Trophoblast cell (in vitro differentiated cells and primary cell): Measurements from ENCODE around the gene ADD2.
"Not testable (repeated sequence)": the region's sequence is repeated elsewhere in the genome, so short reads cannot be mapped to it uniquely, and the experiment has no call there.

Experiments
- DNase-seq, 2 donors: peaks; one replicate each; pipeline ENCODE4 v3.0.0-alpha.2; 2016
- H2AFZ ChIP-seq: 2 replicates; pipeline ENCODE4 v1.6.1; 2013; ENCODE audit warnings: low read length, moderate library complexity, mild to moderate bottlenecking; ENCODE audit not compliant: insufficient read depth, poor library complexity
- H2AK5ac ChIP-seq: 2 replicates; pipeline ENCODE4 v1.6.1; 2013; ENCODE audit warnings: mild to moderate bottlenecking, low read length
- H2BK120ac ChIP-seq: 2 replicates; pipeline ENCODE4 v1.6.1; 2013; ENCODE audit warnings: low read length, mild to moderate bottlenecking, moderate library complexity; ENCODE audit not compliant: insufficient read depth, poor library complexity
- H2BK12ac ChIP-seq: 2 replicates; pipeline ENCODE4 v1.6.1; 2013; ENCODE audit warnings: mild to moderate bottlenecking, low read length, moderate library complexity
- H2BK5ac ChIP-seq: 2 replicates; pipeline ENCODE4 v1.6.1; 2013; ENCODE audit warnings: low read length, low read depth, moderate library complexity, mild to moderate bottlenecking; ENCODE audit not compliant: poor library complexity
- H3K14ac ChIP-seq: 2 replicates; pipeline ENCODE4 v1.6.1; 2013; ENCODE audit warnings: mild to moderate bottlenecking, low read length
- H3K18ac ChIP-seq: 2 replicates; pipeline ENCODE4 v1.6.1; 2013; ENCODE audit warnings: mild to moderate bottlenecking, low read length
- H3K23ac ChIP-seq: 2 replicates; pipeline ENCODE4 v1.6.1; 2013; ENCODE audit warnings: low read length
- H3K27ac ChIP-seq: 2 replicates; pipeline ENCODE4 v1.5.1; 2013; ENCODE audit warnings: low read depth, mild to moderate bottlenecking, inconsistent platforms, low read length, moderate library complexity
- H3K27me3 ChIP-seq: 2 replicates; pipeline ENCODE4 v1.6.1; 2013; ENCODE audit warnings: inconsistent platforms, mild to moderate bottlenecking, low read length, moderate library complexity; ENCODE audit not compliant: insufficient read depth
- H3K36me3 ChIP-seq, 2 experiments: 1 replicate in 1 of 2; 2 replicates in 1 of 2; pipeline ENCODE4 v1.6.1; 2013; ENCODE audit warnings: low read length in 2 of 2, mild to moderate bottlenecking in 2 of 2, moderate library complexity in 1 of 2; ENCODE audit not compliant: insufficient read depth in 2 of 2, control insufficient read depth in 1 of 2
- H3K4ac ChIP-seq: 2 replicates; pipeline ENCODE4 v1.6.1; 2013; ENCODE audit warnings: low read depth, mild to moderate bottlenecking, low read length, moderate library complexity
- H3K4me1 ChIP-seq, 2 experiments: 1 replicate in 1 of 2; 2 replicates in 1 of 2; pipeline ENCODE4 v1.6.1; 2013; ENCODE audit warnings: low read length in 2 of 2, mild to moderate bottlenecking in 2 of 2, moderate library complexity in 1 of 2; ENCODE audit not compliant: insufficient read depth in 2 of 2, control insufficient read depth in 1 of 2
- H3K4me2 ChIP-seq: 2 replicates; pipeline ENCODE4 v1.6.1; 2013; ENCODE audit warnings: inconsistent platforms, mild to moderate bottlenecking, low read length, moderate library complexity
- H3K4me3 ChIP-seq: 2 replicates; pipeline ENCODE4 v1.5.1; 2013; ENCODE audit warnings: mild to moderate bottlenecking, low read depth, low read length, inconsistent platforms
- H3K79me1 ChIP-seq: one replicate; pipeline ENCODE4 v1.6.1; 2013; ENCODE audit warnings: low read length
- H3K79me2 ChIP-seq: 2 replicates; pipeline ENCODE4 v1.6.1; 2013; ENCODE audit warnings: low read length, mild to moderate bottlenecking; ENCODE audit not compliant: control insufficient read depth, insufficient read depth, poor library complexity
- H3K9ac ChIP-seq: 2 replicates; pipeline ENCODE4 v1.6.1; 2013; ENCODE audit warnings: mild to moderate bottlenecking, low read length
- H3K9me3 ChIP-seq: 2 replicates; pipeline ENCODE4 v1.6.1; 2013; ENCODE audit warnings: low read depth, mild to moderate bottlenecking, control low read depth, inconsistent platforms, low read length; ENCODE audit not compliant: insufficient read depth
- H4K12ac ChIP-seq: 2 replicates; pipeline ENCODE4 v1.6.1; 2013; ENCODE audit warnings: low read depth, mild to moderate bottlenecking, low read length, moderate library complexity
- H4K8ac ChIP-seq: 2 replicates; pipeline ENCODE4 v1.6.1; 2013; ENCODE audit warnings: low read depth, mild to moderate bottlenecking, low read length, moderate library complexity
- H4K91ac ChIP-seq: one replicate; pipeline ENCODE4 v1.6.1; 2013; ENCODE audit warnings: low read depth, mild to moderate bottlenecking, low read length, moderate library complexity
- WGBS: extraction: QIAGEN DNeasy Blood & Tissue Kit; methylation state at CpG from one replicate; pipeline ENCODE4 v1.1.7; 2013; ENCODE audit warnings: missing lambda C conversion rate; ENCODE audit not compliant: insufficient read length, insufficient coverage; ENCODE audit errors: extremely low coverage; 5-methylcytosine and 5-hydroxymethylcytosine counted together

ADD2 gene

GRCh38 chr2:70806013-70806412 is 38.0 kb upstream of the ADD2 start:
- Histone ChIP-seq H3K9me3 (peaks cover 4% of the 10 kb centered on the region), H4K91ac (no peak overlapping the region), H2AK5ac (no peak overlapping the region), H2BK120ac (no peak overlapping the region), H2BK12ac (no peak overlapping the region), H3K23ac (no peak overlapping the region), H2AFZ (no peak overlapping the region), H3K4me3 (no peak overlapping the region), H3K4ac (no peak overlapping the region), H3K36me3 (no peaks in the 10 kb centered on the region), H3K79me2 (no peaks in the 10 kb centered on the region), H4K8ac (no peak overlapping the region), H4K12ac (no peak overlapping the region), H3K18ac (no peak overlapping the region), H3K9ac (no peak overlapping the region), H3K4me2 (no peak overlapping the region), H3K4me1 (no peaks in the 10 kb centered on the region), H3K27ac (no peak overlapping the region), H3K79me1 (no peaks in the 10 kb centered on the region), H3K27me3 (no peaks in the 10 kb centered on the region), H3K14ac (no peak overlapping the region), H2BK5ac (no peak overlapping the region)
- WGBS = no CpG with 5 or more reads among the region's 5 CpGs
- no peak for DNase-seq

GRCh38 chr2:70801607-70802263 is 33.7 kb upstream of the ADD2 start:
- Histone ChIP-seq H3K4ac (no peak overlapping the region), H3K27me3 (no peaks in the 10 kb centered on the region), H2AFZ (no peak overlapping the region), H3K4me1 (no peaks in the 10 kb centered on the region), H2BK5ac (no peak overlapping the region), H3K27ac (no peak overlapping the region), H3K4me2 (no peak overlapping the region), H3K18ac (no peak overlapping the region), H3K23ac (no peak overlapping the region), H3K4me3 (peak overlapping the region; percentile 29), H2AK5ac (no peak overlapping the region), H4K91ac (no peak overlapping the region), H4K12ac (no peak overlapping the region), H3K79me2 (no peaks in the 10 kb centered on the region), H3K36me3 (no peaks in the 10 kb centered on the region), H3K9me3 (peaks cover 2% of the 10 kb centered on the region), H3K79me1 (no peaks in the 10 kb centered on the region), H4K8ac (no peak overlapping the region), H2BK12ac (no peak overlapping the region), H2BK120ac (no peak overlapping the region), H3K9ac (no peak overlapping the region), H3K14ac (no peak overlapping the region)
- WGBS = no CpG with 5 or more reads among the region's 10 CpGs
- no peak for DNase-seq

- no peak overlapping the region for H3K14ac ChIP-seq
- no peak overlapping the region for H3K9ac ChIP-seq
- H3K4me2 ChIP-seq = no peak overlapping the region
- no peaks in the 10 kb centered on the region for H3K79me2 ChIP-seq
- no peak overlapping the region for H2AK5ac ChIP-seq
- H3K23ac ChIP-seq = no peak overlapping the region
- no peak overlapping the region for H4K91ac ChIP-seq
- no peak overlapping the region for H2BK12ac ChIP-seq
- DNase-seq = no peak
- H3K36me3 ChIP-seq = no peaks in the 10 kb centered on the region
- H2BK5ac ChIP-seq = no peak overlapping the region
- H3K9me3 ChIP-seq = peaks cover 2% of the 10 kb centered on the region
- H3K79me1 ChIP-seq = no peaks in the 10 kb centered on the region
- no peak overlapping the region for H3K27ac ChIP-seq
- H4K12ac ChIP-seq = no peak overlapping the region
- H3K27me3 ChIP-seq = no peaks in the 10 kb centered on the region
- H3K4ac ChIP-seq = no peak overlapping the region
- WGBS = no CpG with 5 or more reads among the region's 2 CpGs
- H3K18ac ChIP-seq = no peak overlapping the region
- H3K4me3 ChIP-seq = no peak overlapping the region
- H2BK120ac ChIP-seq = no peak overlapping the region
- H3K4me1 ChIP-seq = no peaks in the 10 kb centered on the region
- H4K8ac ChIP-seq = no peak overlapping the region
- no peak overlapping the region for H2AFZ ChIP-seq
Measured at GRCh38 chr2:70799706-70800105, 31.7 kb upstream of the ADD2 start.

GRCh38 chr2:70797996-70798395 is 30.0 kb upstream of the ADD2 start:
- H3K79me2 ChIP-seq, H2BK12ac ChIP-seq, H3K23ac ChIP-seq, H3K27ac ChIP-seq, H3K4me2 ChIP-seq, DNase-seq, H3K9ac ChIP-seq, H3K36me3 ChIP-seq, H2AK5ac ChIP-seq, H4K91ac ChIP-seq, H2BK120ac ChIP-seq, H2BK5ac ChIP-seq, H3K4me3 ChIP-seq, H3K9me3 ChIP-seq, H3K79me1 ChIP-seq, H3K4me1 ChIP-seq, H2AFZ ChIP-seq, H3K14ac ChIP-seq, H3K4ac ChIP-seq, H4K8ac ChIP-seq, H4K12ac ChIP-seq, H3K27me3 ChIP-seq, H3K18ac ChIP-seq: not testable (repeated sequence)
- no CpG with 5 or more reads among the region's 3 CpGs for WGBS
